H7 (cell line): Measurements from ENCODE around the gene PTPN4. TPM values are rescaled to one million over a fixed set of nuclear protein-coding genes. Genes with fewer than 3 reads are reported as not detected.

Experiments used
- DNase-seq: peaks from one replicate; pipeline ENCODE4 v3.0.0; 2012
- H3K27me3 ChIP-seq: 2 replicates; pipeline ENCODE4 v1.6.0; 2011; ENCODE audit warnings: mild to moderate bottlenecking, low read length; ENCODE audit not compliant: control insufficient read depth, insufficient read depth
- H3K36me3 ChIP-seq: replicated peaks from 2 replicates; pipeline ENCODE4 v1.5.1; 2011; ENCODE audit warnings: low read length; ENCODE audit not compliant: control insufficient read depth, insufficient read depth
- H3K4me3 ChIP-seq: 2 replicates; pipeline ENCODE4 v1.5.1; 2011; ENCODE audit warnings: low read depth, mild to moderate bottlenecking, control low read depth, low read length, moderate library complexity; ENCODE audit not compliant: insufficient read depth
- total RNA-seq: library from RNA; depleted of rRNA; stranded (reverse); fragments of >200 nt; shearing (Covaris generic); gene quantifications from 2 replicates; pipeline ENCODE4 v1.2.3, GENCODE V29; 2014

Gene PTPN4
- total RNA-seq, 1 experiment from 2014 or later: 39.4 TPM

DNA sequence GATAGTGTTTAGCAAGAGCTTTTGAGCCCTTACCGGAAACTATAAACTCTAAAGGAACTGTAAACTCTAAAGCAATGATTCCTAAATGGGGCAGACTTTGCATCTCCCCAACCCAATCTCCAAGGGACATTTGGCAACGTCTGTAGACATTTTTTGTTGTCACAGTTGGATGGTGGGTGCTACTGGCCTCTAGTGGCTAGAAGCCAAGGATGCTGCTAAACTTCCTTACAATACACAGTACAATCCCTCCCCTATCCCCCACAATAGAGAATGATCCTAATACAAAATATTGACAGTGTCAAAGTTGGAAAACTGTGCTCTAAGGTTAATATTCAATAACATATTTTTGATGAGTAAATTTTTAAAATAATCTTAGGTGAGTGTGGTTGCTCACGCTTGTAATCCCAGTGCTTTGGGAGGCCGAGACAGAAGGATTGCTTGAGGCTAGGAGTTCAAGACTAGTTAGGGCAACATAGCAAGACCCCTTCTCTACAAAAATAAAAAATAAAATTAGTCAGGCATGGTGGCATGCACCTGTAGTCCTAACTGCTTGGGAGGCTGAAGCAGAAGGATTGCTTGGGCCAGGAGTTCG is 66.7 kb downstream of the PTPN4 start:
- H3K4me3 ChIP-seq: no peak overlapping the region
- peak; percentile 41 for DNase-seq
- H3K36me3 ChIP-seq: no peaks in the 10 kb centered on the region
- no peaks in the 10 kb centered on the region for H3K27me3 ChIP-seq

DNA sequence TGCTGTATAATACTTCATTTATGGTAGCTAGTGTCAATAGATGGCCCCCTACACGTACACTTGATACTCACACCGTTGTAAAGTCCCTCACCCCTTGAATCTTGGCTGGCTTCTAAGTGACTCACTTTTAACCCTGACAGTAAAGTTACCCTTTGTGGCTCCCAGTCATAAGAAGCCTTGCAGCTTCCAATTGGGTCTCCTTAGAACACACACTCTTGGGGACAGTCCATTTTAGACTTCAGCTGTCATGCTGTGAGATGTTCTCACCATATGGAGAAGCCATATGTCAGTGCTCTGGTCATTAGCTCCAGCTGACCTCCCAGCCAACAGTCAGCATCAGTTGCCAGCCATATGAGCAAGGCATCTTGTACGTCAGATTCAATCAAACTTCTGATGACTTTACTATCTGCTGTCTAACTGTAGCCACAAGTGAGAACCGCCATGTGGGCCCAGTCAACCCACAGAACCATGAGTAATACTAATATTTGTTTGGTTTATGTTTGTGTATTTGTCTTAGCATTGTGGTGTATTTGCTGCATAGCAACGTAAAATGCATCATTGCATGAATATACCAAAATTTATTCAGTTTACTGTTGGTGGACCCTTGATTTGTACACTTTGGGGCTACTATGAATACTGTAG is 68.3 kb downstream of the PTPN4 start:
- H3K4me3 ChIP-seq: no peak overlapping the region
- no peaks in the 10 kb centered on the region for H3K27me3 ChIP-seq
- DNase-seq: no peak
- no peaks in the 10 kb centered on the region for H3K36me3 ChIP-seq

DNA sequence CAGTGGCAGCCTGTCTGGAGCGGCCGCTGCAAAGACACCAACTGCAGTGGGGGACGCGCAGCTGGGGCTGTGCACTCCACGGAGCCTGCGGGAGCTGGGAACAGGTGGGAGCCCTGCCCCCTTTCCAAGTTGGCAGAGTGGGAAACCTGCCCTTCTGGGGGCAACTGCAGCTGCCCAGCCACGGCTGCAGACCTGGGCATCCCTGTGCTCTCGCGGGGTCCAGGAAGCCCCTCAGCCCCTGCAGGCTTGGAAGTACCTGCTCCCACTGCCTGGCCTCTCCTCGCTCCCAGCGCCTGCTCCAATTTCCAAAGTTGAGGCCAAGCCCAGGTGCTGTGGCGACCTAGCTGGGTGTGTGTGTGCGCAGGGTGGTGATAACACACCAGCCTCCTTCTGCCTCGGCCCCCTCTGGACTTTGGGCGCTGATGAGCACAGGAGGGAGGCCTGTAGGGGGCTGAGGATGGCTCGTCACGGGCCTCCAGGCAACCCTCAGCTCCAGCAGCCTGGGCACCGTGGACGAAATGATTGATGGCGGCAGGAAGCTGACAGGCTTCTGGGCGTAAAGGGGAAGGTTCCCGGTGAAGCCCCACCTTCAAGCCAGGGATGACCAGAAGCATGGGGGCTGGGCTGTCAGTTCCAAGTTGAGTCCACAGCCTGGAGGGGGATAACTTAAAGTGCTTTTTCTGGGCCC is 76.9 kb downstream of the PTPN4 start:
- Histone ChIP-seq H3K4me3 (no peak overlapping the region), H3K27me3 (no peaks in the 10 kb centered on the region), H3K36me3 (0 out of 2 replicates have a peak, but pooled peaks cover 1% of the 10 kb centered on the region)
- DNase-seq: peak; percentile 30

DNA sequence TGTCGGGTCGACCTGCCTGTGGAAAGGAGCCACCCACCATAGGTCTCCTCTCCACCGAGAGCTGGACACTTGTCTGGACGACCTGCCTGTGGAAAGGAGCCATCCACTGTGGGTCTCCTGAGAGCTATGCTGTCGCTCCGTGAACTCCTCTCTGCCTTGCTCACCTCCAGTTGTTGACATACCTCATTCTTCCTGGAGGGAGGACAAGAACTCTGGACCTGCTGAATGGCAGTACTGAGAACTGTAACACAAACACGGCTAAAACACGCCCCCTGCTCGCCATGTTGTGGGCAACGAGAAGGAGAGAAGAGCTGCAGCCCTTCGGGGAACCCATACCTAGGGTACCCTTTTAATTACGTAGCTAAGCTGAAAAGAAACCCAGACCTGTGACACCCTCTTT is 77.6 kb downstream of the PTPN4 start:
- DNase-seq: peak; percentile 15
- Histone ChIP-seq H3K4me3 (no peak overlapping the region), H3K27me3 (no peaks in the 10 kb centered on the region), H3K36me3 (0 out of 2 replicates have a peak, but pooled peaks cover 1% of the 10 kb centered on the region)

DNA sequence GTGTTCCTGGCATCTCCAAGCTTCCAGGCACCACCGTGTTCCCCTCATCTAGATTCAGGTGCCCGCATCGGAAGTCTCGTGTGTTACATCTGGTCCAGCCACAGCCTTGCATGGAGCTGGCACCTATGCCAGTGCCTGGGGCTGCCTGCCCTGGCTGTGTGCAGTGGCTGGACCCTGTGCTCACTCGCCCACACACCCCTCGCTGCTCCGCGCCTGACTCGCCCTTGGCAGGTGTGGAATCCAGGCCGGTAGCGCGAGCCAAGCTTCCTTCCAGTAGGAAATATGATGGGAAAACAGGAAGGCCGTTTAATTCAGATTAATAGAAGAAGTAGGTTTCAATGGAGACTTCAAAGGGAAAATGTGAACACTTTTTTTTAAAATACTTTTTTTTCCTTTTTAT is 78.0 kb downstream of the PTPN4 start:
- Histone ChIP-seq H3K4me3 (no peak overlapping the region), H3K27me3 (no peaks in the 10 kb centered on the region), H3K36me3 (0 out of 2 replicates have a peak, but pooled peaks cover 1% of the 10 kb centered on the region)
- DNase-seq: no peak

DNA sequence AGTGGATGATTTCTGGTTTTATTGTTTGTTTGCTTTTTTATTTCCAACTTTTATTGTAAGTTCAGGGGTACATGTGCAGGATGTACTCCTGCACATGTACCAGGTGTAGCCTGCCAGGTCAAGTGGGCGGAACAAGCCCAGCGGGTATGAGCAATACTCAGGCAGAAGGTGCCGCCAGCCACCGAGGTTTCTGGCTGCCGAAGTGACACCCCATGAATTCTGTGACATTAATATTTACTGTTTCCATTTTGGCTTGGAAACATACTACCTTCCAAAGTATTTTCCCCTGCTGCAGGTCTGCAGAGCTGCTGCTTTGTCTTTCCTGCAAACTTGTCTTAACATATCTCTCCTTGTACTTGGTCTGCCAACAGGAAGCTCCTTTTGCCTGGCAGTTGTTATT is 78.5 kb downstream of the PTPN4 start:
- no peaks in the 10 kb centered on the region for H3K27me3 ChIP-seq
- H3K36me3 ChIP-seq: 0 out of 2 replicates have a peak, but pooled peaks cover 1% of the 10 kb centered on the region
- H3K4me3 ChIP-seq: no peak overlapping the region
- no peak for DNase-seq

DNA sequence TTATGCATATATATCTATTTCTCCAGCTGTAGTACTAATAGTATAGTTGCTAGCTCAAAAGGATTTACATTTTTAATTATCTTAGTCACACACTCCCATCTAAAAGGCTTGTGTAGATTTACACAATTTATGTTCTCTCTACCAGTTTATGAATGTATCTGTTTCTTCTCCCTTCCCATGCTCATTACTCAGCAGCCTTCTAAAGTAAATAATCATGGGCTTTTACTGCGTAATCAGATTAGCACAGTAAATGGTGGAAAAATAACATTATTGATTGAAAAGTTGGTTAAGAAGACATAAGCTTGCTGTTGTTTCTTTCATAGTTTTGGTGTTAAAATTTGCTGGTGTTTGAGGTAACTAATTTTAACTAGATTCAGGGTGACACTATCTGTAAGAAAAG is 81.8 kb downstream of the PTPN4 start:
- 0 out of 2 replicates have a peak, but pooled peaks cover 1% of the 10 kb centered on the region for H3K36me3 ChIP-seq
- H3K4me3 ChIP-seq: no peak overlapping the region
- DNase-seq: no peak
- H3K27me3 ChIP-seq: no peaks in the 10 kb centered on the region

DNA sequence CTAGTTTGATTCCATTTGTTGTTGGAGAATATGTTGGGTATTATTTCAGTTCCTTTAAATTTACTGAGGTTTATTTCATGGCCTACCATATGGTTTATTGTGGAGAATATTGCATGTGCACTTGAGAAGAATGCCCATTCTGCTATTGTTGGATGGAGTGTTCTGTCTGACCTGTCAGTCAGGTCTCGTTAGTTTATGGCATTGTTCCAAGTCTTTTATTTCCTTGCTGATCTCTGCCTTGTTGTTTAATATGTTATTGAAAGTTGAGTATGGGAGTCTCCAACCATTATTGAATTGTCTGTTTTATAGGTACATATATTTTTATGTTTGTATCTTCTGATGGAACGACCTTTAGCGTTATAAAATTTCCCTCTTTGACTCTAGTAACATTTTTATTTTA is 86.3 kb downstream of the PTPN4 start:
- DNase-seq: no peak

DNA sequence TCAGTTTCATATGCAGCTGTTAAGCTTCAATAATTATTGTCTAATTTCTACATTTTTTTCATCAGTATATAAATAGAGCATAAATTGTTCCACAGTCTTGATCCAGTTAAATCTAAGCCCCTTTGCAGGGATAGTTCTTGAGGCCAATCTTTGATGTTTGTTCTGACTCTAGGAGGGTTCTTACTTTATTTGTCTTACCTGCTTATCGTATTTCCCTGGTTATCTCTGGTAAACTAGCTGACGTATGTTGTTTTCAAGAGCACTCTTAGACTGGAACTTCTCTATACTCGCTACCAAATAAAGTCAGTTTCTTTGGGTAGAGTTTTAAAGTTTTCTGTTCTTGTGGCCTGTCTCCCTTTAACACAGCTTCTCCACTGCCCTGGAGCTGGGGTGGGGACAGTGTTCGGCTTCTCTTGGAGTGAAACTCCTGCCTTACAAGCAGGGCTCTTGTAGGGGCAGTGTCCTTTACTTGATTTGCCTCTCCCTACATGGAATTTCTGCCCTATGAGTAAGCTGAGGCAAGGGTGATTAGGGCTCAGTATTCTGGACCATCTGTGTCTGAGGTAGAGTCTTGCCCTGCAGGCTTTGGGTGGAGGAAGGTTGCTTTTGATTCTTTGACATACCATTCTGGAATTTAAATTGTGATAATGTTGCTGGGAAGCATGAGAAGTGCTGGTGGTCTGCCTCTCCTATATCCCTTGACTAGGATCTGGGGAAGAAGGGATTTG is 90.3 kb downstream of the PTPN4 start:
- Histone ChIP-seq H3K36me3 (no peaks in the 10 kb centered on the region), H3K27me3 (no peaks in the 10 kb centered on the region), H3K4me3 (no peak overlapping the region)
- no peak for DNase-seq

More for the DNA sequence above, 86.3 kb downstream of the PTPN4 start:
- Histone ChIP-seq H3K27me3 (no peaks in the 10 kb centered on the region), H3K4me3 (no peak overlapping the region), H3K36me3 (no peaks in the 10 kb centered on the region)

DNA sequence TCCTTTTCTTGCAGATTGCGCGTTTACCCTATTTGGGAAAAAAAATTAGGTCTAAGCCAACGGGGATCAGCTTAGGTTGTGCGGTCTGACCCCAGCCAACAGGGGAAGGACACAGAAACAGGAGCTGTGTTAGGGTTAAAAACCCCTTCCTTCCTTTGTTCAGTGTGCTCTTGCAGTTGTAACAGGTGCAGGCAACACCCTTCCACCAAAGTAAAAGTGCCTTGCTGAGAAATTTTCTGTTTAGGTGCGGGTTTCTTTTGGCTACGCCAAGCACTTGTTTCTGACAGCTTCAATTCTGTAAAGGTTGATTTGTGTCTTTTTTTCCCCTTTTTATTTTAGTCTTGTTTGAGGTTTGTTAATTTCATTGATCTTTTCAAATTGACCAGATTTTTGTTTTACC is 92.5 kb downstream of the PTPN4 start:
- Histone ChIP-seq H3K4me3 (no peak overlapping the region), H3K36me3 (no peaks in the 10 kb centered on the region), H3K27me3 (no peaks in the 10 kb centered on the region)
- no peak for DNase-seq

DNA sequence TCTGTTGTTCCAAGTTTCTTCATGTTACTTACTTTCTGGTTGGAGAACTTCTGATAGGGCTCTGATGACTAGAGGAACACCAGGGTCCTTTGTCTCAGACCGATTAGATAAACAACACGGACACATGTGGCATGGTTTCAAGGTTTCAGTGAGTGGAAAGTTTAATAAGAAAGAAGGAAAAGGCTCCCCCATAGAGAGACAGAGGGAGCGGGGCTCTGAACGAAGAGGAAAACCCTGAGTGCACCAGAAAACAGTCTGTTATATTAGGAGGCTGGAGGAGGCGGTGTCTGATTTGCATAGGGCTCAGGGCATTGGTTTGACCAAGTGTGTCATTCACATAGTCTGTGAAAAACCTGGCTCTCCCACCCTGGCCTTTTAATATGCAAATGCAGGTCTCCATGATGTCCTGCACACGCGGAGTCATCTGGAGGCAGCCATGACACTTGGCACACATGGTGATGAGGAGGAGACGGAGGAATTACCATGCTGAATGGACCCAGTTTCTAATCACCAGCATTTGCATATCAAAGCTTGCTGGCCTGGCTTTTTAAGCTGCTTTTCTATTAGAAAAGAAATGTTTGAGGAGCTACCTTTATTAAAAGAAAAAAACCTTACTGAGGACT is 94.2 kb downstream of the PTPN4 start:
- DNase-seq: peak; percentile 13
- no peak overlapping the region for H3K4me3 ChIP-seq
- no peaks in the 10 kb centered on the region for H3K27me3 ChIP-seq
- no peaks in the 10 kb centered on the region for H3K36me3 ChIP-seq

DNA sequence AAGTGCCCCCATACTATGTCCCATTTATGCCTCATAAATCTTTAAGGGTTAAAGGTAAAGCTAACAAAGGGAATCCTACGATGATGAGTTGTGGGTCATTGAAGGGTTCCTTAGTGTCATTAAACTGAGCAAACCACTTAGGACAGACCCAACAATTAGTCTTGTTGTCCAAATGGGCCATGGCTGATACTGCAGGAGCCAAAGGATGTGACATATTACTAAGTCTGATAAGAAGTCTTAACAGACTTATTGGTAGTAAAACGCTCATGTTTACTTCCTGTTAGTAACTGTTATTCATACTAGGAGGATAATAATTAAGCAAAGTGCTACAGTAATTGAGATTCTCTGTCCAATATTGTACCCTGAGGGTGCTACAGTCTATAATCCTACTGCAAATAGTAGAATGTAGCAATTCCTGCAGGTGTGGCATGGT is 96.8 kb downstream of the PTPN4 start:
- Histone ChIP-seq H3K27me3 (no peaks in the 10 kb centered on the region), H3K36me3 (no peaks in the 10 kb centered on the region), H3K4me3 (no peak overlapping the region)
- no peak for DNase-seq

DNA sequence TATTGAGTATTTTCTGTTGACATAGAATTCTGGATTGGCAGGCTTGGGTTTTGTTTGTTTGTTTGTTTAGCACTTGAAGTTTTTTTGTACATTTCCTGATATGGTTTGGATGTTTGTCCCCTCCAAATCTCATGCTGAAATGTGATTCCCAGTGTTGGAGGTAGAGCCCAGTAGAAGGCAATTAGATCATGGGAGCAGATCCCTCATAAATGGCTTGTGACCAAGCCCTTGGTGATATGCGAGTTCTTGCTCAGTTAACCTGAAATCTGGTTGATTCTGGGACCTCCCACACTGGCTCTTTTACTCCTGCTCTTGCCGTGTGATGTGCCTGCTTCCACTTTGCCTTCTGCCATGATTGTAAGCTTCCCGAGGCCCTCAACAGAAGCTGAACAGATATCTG is 98.0 kb downstream of the PTPN4 start:
- no peaks in the 10 kb centered on the region for H3K27me3 ChIP-seq
- no peak for DNase-seq
- no peaks in the 10 kb centered on the region for H3K36me3 ChIP-seq
- H3K4me3 ChIP-seq: no peak overlapping the region

DNA sequence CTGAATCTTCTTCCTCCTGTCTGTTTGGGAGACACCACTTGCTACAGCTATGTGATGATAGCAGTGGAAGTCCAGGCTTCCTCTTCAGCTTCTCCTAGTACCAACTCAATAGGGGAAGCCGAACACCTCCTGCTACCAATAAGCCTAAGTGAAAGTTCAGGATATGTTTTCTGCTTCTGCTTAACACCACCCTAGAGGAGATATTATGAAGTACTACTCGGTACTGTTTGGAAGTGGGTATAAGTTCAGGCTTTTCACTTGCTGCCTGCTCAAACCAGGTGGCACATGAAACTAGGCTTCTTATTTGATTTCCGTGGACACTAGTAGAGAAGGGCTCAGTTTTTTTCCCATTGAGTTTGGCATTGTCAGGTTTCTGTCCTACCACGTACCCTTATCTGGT is 99.8 kb downstream of the PTPN4 start:
- no peak for DNase-seq
- no peaks in the 10 kb centered on the region; the same call in 1 of the 2 replicates for H3K36me3 ChIP-seq
- H3K4me3 ChIP-seq: no peak overlapping the region
- H3K27me3 ChIP-seq: no peaks in the 10 kb centered on the region
